Colonic mucosa (tissue), 4 donors: ENCODE measurements around the gene APRT. TPM values are rescaled to one million over a fixed set of nuclear protein-coding genes. Genes with fewer than 3 reads are reported as not detected.

Experiments used
- DNase-seq: peaks from one replicate; pipeline ENCODE4 v3.0.0-alpha.2; 2020
- H3K27ac ChIP-seq: fragments of 200-600 bp; one replicate; pipeline ENCODE4 v1.8.0; 2021
- H3K27me3 ChIP-seq: fragments of 200-600 bp; one replicate; pipeline ENCODE4 v1.8.0; 2021
- H3K36me3 ChIP-seq: fragments of 200-600 bp; one replicate; pipeline ENCODE4 v1.8.0; 2021
- H3K4me1 ChIP-seq: fragments of 200-600 bp; one replicate; pipeline ENCODE4 v1.8.0; 2021; ENCODE audit warnings: mild to moderate bottlenecking
- H3K4me3 ChIP-seq: fragments of 200-600 bp; one replicate; pipeline ENCODE4 v1.8.0; 2021
- H3K9ac ChIP-seq, 2 donors: one replicate each; pipeline ENCODE4 v1.7.0; 2013; ENCODE audit warnings: control low read depth in 2 of 2, low read depth in 2 of 2, low read length in 2 of 2
- H3K9me3 ChIP-seq: fragments of 200-600 bp; one replicate; pipeline ENCODE4 v1.8.0; 2021
- intact Hi-C: fragments of 100-400 bp; cut with DNase I; formaldehyde crosslinking; loops from one replicate; pipeline ENCODE4 v1.14.1; 2022
- total RNA-seq, 2 donors: library from RNA; stranded (reverse); fragmentation: NEBNext Ultra II Directional in 1 of 2; extraction: Animal tissue kit (Norgen Biotek cat#: 25700) in 1 of 2; gene quantifications; one replicate each; pipeline ENCODE4 v1.2.1, GENCODE V29; 2021
- TF ChIP-seq, protein P1 (sequence below): fragments of 200-600 bp; IDR thresholded peaks from one replicate; pipeline ENCODE4 v1.8.0; 2022; ENCODE audit warnings: antibody characterized with exemption, mild to moderate bottlenecking
- donor health status: healthy.
- donor health status: DM: no; HTN: no; CAD: no.
- donor health status: DM: no; HTN: no; CAD: no.

APRT gene
- total RNA-seq, 2 donors from 2014 or later = 103 to 273 TPM

DNA sequence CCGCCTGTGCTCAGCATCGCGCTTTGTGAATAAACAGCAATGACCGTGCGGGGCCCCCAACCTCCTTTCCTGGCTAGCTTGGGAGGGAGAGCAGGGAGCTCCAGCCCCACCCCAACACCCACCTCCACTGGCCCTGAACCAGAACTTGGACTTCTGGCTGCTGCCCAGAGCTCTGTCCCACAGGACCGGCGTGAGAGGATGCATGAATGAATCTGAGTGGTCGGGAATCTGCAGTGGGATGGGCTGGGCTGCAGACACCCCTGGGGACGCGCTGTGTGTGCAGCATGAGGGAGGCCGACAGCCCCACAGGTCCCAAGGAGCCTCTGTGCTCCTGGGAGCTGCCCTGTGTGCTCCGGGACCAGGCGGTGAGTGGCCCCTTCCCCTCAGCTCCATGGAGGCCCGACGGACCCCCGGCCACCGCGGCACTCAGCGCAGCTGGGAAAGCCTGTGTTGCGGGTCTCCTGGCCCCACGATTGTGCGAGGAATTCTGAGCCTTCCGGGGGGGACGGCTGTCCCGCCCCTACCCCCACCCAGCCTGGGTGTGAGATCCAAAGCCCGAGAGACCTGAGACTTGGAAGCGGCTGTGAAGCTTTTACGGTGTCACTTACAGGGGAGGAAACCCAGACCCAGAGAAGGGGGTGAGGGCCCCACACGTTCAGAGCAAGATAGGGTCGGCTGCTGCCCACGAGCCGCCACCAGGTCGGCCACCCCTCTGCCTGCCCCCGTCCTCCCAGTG lies 32.2 kb downstream of the APRT start:
- TF ChIP-seq, protein P1, sequence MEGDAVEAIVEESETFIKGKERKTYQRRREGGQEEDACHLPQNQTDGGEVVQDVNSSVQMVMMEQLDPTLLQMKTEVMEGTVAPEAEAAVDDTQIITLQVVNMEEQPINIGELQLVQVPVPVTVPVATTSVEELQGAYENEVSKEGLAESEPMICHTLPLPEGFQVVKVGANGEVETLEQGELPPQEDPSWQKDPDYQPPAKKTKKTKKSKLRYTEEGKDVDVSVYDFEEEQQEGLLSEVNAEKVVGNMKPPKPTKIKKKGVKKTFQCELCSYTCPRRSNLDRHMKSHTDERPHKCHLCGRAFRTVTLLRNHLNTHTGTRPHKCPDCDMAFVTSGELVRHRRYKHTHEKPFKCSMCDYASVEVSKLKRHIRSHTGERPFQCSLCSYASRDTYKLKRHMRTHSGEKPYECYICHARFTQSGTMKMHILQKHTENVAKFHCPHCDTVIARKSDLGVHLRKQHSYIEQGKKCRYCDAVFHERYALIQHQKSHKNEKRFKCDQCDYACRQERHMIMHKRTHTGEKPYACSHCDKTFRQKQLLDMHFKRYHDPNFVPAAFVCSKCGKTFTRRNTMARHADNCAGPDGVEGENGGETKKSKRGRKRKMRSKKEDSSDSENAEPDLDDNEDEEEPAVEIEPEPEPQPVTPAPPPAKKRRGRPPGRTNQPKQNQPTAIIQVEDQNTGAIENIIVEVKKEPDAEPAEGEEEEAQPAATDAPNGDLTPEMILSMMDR = no peak
- peak overlapping the region; percentile 0 for H3K27ac ChIP-seq
- intact Hi-C loops = no loop called here
- no peaks in the 10 kb centered on the region for H3K9me3 ChIP-seq
- no peaks in the 10 kb centered on the region for H3K27me3 ChIP-seq
- no peaks in the 10 kb centered on the region for H3K36me3 ChIP-seq
- no peak for DNase-seq
- H3K4me3 ChIP-seq = no peak overlapping the region
- H3K9ac ChIP-seq = peak overlapping the region; percentile 24 to 58
- peaks cover 7% of the 10 kb centered on the region for H3K4me1 ChIP-seq

GRCh38 chr16:88778541-88779065 lies 33.1 kb downstream of the APRT start:
- TF ChIP-seq, protein P1 = no peak
- no peak overlapping the region for H3K4me3 ChIP-seq
- no peak overlapping the region for H3K27ac ChIP-seq
- no peaks in the 10 kb centered on the region for H3K27me3 ChIP-seq
- H3K36me3 ChIP-seq = no peaks in the 10 kb centered on the region
- no peak for DNase-seq
- peak overlapping the region in 1 of 2 donors; percentile 12 for H3K9ac ChIP-seq
- H3K9me3 ChIP-seq = no peaks in the 10 kb centered on the region
- intact Hi-C loops = no loop called here
- peaks cover 7% of the 10 kb centered on the region for H3K4me1 ChIP-seq

- Histone ChIP-seq H3K4me1 (peaks cover 9% of the 10 kb centered on the region), H3K4me3 (no peak overlapping the region)
Measured at GRCh38 chr16:88778271-88778525, 33.5 kb downstream of the APRT start.

GRCh38 chr16:88777471-88778270 lies 34.1 kb downstream of the APRT start:
- Histone ChIP-seq H3K4me3 (no peak overlapping the region), H3K4me1 (peaks cover 11% of the 10 kb centered on the region), H3K9ac (no peak overlapping the region), H3K9me3 (no peaks in the 10 kb centered on the region), H3K27ac (no peak overlapping the region), H3K36me3 (no peaks in the 10 kb centered on the region), H3K27me3 (no peaks in the 10 kb centered on the region)
- DNase-seq = no peak
- TF ChIP-seq, protein P1 = no peak
- intact Hi-C loops = no loop called here

More at GRCh38 chr16:88778271-88778525, 33.5 kb downstream of the APRT start:
- TF ChIP-seq, protein P1 = no peak
- DNase-seq = no peak
- Histone ChIP-seq H3K9me3 (no peaks in the 10 kb centered on the region), H3K27ac (no peak overlapping the region), H3K36me3 (no peaks in the 10 kb centered on the region), H3K27me3 (no peaks in the 10 kb centered on the region), H3K9ac (no peak overlapping the region)
- intact Hi-C loops = no loop called here

DNA sequence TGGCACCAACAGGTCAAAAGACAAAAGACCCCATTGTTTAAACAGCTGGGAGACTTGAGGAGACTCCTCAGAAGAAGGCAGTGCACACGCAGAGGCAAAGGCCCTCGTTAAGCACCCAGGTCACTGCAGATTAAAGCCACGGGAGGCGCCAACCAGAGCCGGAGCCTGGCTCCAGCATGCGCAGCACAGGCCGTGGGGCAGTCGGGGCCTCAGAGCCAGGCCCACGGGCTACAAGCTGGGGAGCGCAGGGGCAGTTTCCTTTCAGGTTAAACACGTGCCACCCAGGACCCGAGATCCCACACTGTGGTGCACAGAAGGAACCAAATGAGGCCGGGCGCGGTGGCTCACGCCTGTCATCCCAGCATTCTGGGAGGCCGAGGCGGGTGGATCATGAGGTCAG lies 35.9 kb downstream of the APRT start:
- H3K9me3 ChIP-seq = no peaks in the 10 kb centered on the region
- no peak for DNase-seq
- no peaks in the 10 kb centered on the region for H3K27me3 ChIP-seq
- H3K4me3 ChIP-seq = no peak overlapping the region
- H3K4me1 ChIP-seq = peaks cover 17% of the 10 kb centered on the region
- TF ChIP-seq, protein P1 = no peak
- H3K36me3 ChIP-seq = no peaks in the 10 kb centered on the region
- H3K27ac ChIP-seq = no peak overlapping the region
- no peak overlapping the region for H3K9ac ChIP-seq
- intact Hi-C loops = no loop called here
